K562 treated with DMSO at 1 percent for 4 hours (cell line): ENCODE measurements around the gene KRTAP19-5. TPM values are rescaled to one million over a fixed set of nuclear protein-coding genes. Genes with fewer than 3 reads are reported as not detected.

Experiments used
- total RNA-seq: library from RNA; unstranded; fragments of 300-600 nt; gene quantifications from 2 replicates; pipeline ENCODE4 v1.2.3, GENCODE V29; 2022; ENCODE audit not compliant: insufficient read depth

Gene KRTAP19-5
- total RNA-seq, result not detected in 2 replicates

DNA sequence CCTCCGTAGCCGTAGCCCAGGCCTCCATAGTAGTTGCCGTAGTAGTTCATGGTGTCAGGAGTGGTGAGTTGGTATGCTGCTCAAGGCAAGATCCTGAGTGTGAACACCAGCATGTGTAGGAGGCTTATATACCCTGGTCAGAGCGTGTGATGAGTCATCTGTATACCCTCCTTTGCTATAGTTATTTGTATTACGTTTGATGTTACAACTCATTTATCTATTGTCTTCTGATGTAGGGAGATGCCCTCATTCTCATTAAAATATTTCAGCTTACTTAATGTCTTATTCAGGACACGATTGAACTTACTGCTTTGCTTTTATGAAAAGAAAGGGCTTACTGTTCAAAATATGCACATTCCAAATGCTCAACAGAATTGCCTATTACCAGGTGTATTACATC, at the start of gene KRTAP19-5:
TSS of gene KRTAP19-5 (minus strand) at position 101 of the 400 bp plus-strand sequence. CDS start at position 50, 51 bp downstream.

DNA sequence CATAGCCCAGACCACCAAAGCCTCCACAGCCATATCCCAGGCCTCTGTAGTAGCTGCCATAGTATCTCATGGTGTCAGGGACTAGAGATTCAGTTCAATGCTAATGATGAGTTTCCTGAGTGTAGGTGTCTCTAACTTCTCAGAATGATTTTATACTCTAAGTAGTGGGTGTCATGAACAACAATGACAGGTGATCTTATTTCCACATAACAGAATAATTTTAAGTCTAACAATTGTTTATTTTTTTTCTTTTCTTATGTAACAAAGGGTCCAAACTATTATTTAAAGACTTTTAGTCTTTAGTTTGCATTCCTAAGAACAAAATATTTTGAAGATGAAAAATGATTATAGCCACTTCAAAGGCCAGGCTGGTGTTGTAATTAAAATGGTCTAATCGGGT, 39.8 kb upstream of the KRTAP19-5 start, which contains the start of gene KRTAP19-6:
TSS of gene KRTAP19-6 (minus strand) at position 101 of the 400 bp plus-strand sequence. CDS start at position 70, 31 bp downstream.

DNA sequence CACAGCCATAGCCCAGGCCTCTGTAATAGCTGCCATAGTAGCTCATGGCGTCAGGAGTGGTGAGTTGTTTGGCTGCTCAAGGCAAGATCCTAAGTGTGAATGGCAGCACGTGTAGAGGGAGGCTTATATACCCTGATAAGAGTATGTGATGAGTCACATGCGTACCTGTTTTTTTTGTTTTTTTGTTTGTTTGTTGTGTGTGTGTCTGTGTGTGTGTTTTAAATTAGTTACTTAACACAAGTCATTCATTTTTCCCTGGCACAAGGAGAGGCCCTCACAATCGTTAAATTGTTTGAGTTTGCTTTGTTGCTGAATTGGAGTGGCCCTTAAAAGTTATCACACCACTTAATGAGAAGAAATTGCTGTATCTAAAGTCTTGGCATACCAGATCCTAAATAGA, 4.9 kb downstream of the KRTAP19-5 start, which contains the start of gene KRTAP19-4:
TSS of gene KRTAP19-4 (minus strand) at position 101 of the 400 bp plus-strand sequence. CDS start at position 46, 55 bp downstream.

DNA sequence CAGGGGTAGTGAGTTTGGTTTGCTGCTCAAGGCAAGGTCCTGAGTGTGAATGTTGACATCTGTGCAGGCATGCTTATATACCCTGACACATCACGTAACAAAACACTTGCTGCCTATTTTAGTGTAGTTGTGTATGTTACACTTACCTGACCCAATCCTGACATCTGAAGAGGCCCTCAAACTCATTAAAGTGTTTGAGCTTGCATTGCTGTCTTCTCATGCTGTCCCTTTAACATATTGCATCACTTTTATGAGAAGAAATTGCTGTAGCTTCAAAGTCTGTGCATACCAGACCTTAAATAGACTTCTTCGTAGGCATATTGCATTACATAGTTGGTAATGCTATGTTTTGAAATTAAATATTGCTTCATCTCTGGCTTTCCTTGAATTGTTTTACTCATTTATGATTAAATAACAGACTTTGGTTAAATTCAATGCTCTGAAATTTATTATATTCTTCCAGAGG, 9.9 kb downstream of the KRTAP19-5 start, which contains the start of gene KRTAP19-3:
TSS of gene KRTAP19-3 (minus strand) at position 51 of the 466 bp plus-strand sequence. CDS start 56 bp downstream, outside the sequence.

GRCh38 chr21:30487336-30487735, 14.6 kb downstream of the KRTAP19-5 start, which contains the start of gene KRTAP19-2:
TSS of gene KRTAP19-2 (minus strand) at chr21:30487436. CDS start at chr21:30487348, 88 bp downstream.

GRCh38 chr21:30480145-30480544, 21.8 kb downstream of the KRTAP19-5 start, which contains the start of gene KRTAP19-1:
TSS of gene KRTAP19-1 (minus strand) at chr21:30480367. CDS start at chr21:30480317, 50 bp downstream.

Other genes with a start within 250 kb of the KRTAP19-5 start
- gene KRTAP24-1, start 219.2 kb downstream of the KRTAP19-5 start, total RNA-seq, result not detected in 2 replicates
- not detected in 2 replicates for gene KRTAP25-1, start 212.6 kb downstream of the KRTAP19-5 start, total RNA-seq
- not detected in 2 replicates for gene KRTAP26-1, start 181.8 kb downstream of the KRTAP19-5 start, total RNA-seq
- gene KRTAP27-1, start 164.4 kb downstream of the KRTAP19-5 start, total RNA-seq, result not detected in 2 replicates
- not detected in 2 replicates for gene KRTAP23-1, start 153.5 kb downstream of the KRTAP19-5 start, total RNA-seq
- gene KRTAP13-2, start 129.9 kb downstream of the KRTAP19-5 start, total RNA-seq, result not detected in 2 replicates
- gene KRTAP13-1, start 106.1 kb downstream of the KRTAP19-5 start, total RNA-seq, result not detected in 2 replicates
- gene KRTAP13-3, start 76.2 kb downstream of the KRTAP19-5 start, total RNA-seq, result not detected in 2 replicates
- gene KRTAP13-4, start 71.9 kb downstream of the KRTAP19-5 start, total RNA-seq, result not detected in 2 replicates
- not detected in 2 replicates for gene KRTAP15-1, start 61.9 kb downstream of the KRTAP19-5 start, total RNA-seq
- gene KRTAP19-1, start 21.8 kb downstream of the KRTAP19-5 start, total RNA-seq, result not detected in 2 replicates
- not detected in 2 replicates for gene KRTAP19-2, start 14.7 kb downstream of the KRTAP19-5 start, total RNA-seq
- gene KRTAP19-3, start 10.1 kb downstream of the KRTAP19-5 start, total RNA-seq, result not detected in 2 replicates
- gene KRTAP19-4, start 5.0 kb downstream of the KRTAP19-5 start, total RNA-seq, result not detected in 2 replicates
- not detected in 2 replicates for gene KRTAP19-6, start 39.7 kb upstream of the KRTAP19-5 start, total RNA-seq
- not detected in 2 replicates for gene KRTAP19-7, start 59.2 kb upstream of the KRTAP19-5 start, total RNA-seq
- gene KRTAP22-2, start 88.3 kb upstream of the KRTAP19-5 start, total RNA-seq, result not detected in 2 replicates
- not detected in 2 replicates for gene KRTAP6-3, start 90.3 kb upstream of the KRTAP19-5 start, total RNA-seq
- not detected in 2 replicates for gene KRTAP6-2, start 96.8 kb upstream of the KRTAP19-5 start, total RNA-seq
- gene KRTAP22-1, start 98.9 kb upstream of the KRTAP19-5 start, total RNA-seq, result not detected in 2 replicates
- gene KRTAP6-1, start 111.8 kb upstream of the KRTAP19-5 start, total RNA-seq, result not detected in 2 replicates
- not detected in 2 replicates for gene KRTAP20-1, start 114.3 kb upstream of the KRTAP19-5 start, total RNA-seq
- gene KRTAP20-4, start 118.5 kb upstream of the KRTAP19-5 start, total RNA-seq, result not detected in 2 replicates
- gene KRTAP20-2, start 133.1 kb upstream of the KRTAP19-5 start, total RNA-seq, result not detected in 2 replicates
- not detected in 2 replicates for gene KRTAP20-3, start 140.7 kb upstream of the KRTAP19-5 start, total RNA-seq
- not detected in 2 replicates for gene KRTAP21-3, start 216.6 kb upstream of the KRTAP19-5 start, total RNA-seq
- not detected in 2 replicates for gene KRTAP21-2, start 245.1 kb upstream of the KRTAP19-5 start, total RNA-seq